DOHH2 (cell line): Measurements from ENCODE around the gene CEACAM7.

ENCODE experiments used
- CTCF ChIP-seq: fragments of 200-600 bp; sonication (generic); IDR thresholded peaks from one replicate; pipeline ENCODE4 v1.5.1; 2014; ENCODE audit warnings: antibody characterized with exemption, mild to moderate bottlenecking, low read depth, low read length; ENCODE audit not compliant: poor library complexity, severe bottlenecking
- EZH2phosphoT487 ChIP-seq: fragments of 200-600 bp; sonication (generic); IDR thresholded peaks from 2 replicates; pipeline ENCODE4 v1.6.1; 2017; ENCODE audit warnings: borderline replicate concordance, mild to moderate bottlenecking, antibody characterized with exemption, low read length, moderate library complexity, mixed read lengths

GRCh38 chr19:41734156-41734555, 46.1 kb upstream of the CEACAM7 start:
- no peak for TF ChIP-seq CTCF
- TF ChIP-seq EZH2phosphoT487: no peak
